Measurements from ENCODE around the gene CDKAL1.

CDKAL1 gene

DNA sequence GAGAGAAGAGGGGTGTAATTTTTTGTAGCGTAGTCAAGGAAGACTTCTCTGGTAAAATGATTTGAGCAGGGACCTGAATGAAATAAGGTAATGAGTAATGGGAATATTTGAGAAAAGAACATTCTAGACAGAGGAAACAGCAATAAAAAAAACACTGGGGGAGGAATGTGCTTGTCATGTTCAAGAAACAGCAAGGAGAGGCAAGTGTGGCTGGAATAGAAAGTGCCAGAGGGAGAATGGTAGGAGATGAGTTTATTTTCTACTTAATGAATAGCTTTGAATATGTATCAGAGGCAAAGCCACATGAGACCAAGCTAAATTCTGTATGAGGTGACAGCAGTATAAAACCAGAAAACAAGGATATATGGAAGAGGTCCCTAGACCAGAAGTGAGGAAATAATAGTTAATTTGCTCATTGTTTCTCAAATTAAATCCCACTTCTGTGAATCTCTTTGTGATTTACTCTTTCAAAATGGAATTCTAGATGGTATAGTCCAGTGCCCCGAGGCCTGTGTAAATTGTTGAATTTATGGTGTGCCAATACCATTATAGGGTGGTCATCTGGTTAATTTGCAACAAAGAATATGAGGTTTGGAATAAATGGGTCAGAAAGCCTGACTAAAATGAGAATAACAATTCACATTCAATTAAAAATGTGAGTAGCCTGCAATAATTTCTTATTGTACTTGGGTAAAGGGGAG is 170.2 kb downstream of the CDKAL1 start:
- no peak overlapping the region for H3K23ac ChIP-seq (ENCODE audit: low read length)
- H3K27me3 ChIP-seq (ENCODE audit: insufficient read depth, low read length, poor library complexity) = no peaks in the 10 kb centered on the region
- no peak overlapping the region for H3K9ac ChIP-seq (ENCODE audit: low read length)
- H3K4me2 ChIP-seq (ENCODE audit: low read length) = no peak overlapping the region
- H2BK120ac ChIP-seq (ENCODE audit: low read depth, low read length) = no peak overlapping the region
- no peaks in the 10 kb centered on the region for H3K4me1 ChIP-seq (ENCODE audit: control insufficient read depth, low read depth, low read length)
- H4K8ac ChIP-seq (ENCODE audit: low read depth, low read length) = no peak overlapping the region
- no peak overlapping the region for H3K27ac ChIP-seq (ENCODE audit: low read depth, low read length)
- no peak overlapping the region for H3K56ac ChIP-seq (ENCODE audit: low read length)
- H3K4me3 ChIP-seq (ENCODE audit: low read length) = no peak overlapping the region
- no peaks in the 10 kb centered on the region for H3K36me3 ChIP-seq (ENCODE audit: control insufficient read depth, insufficient read depth, low read length)
- no peak overlapping the region for H2AK5ac ChIP-seq (ENCODE audit: low read length)
- H2BK5ac ChIP-seq (ENCODE audit: low read length) = no peak overlapping the region
- H3K79me2 ChIP-seq (ENCODE audit: control insufficient read depth, insufficient read depth, low read length) = no peaks in the 10 kb centered on the region
- WGBS (ENCODE audit: extremely low coverage, insufficient coverage, low lambda C conversion rate) = no CpG with 5 or more reads among the region's 2 CpGs
- no peak for DNase-seq
- no peak overlapping the region for H3K4ac ChIP-seq (ENCODE audit: low read depth, low read length)
- no peak overlapping the region for H3K18ac ChIP-seq (ENCODE audit: low read length)
- no peak overlapping the region for H2BK15ac ChIP-seq (replicated peaks; ENCODE audit: low read depth)
- H4K5ac ChIP-seq (ENCODE audit: low read length) = no peak overlapping the region
- H3K79me1 ChIP-seq (ENCODE audit: low read length) = no peaks in the 10 kb centered on the region

DNA sequence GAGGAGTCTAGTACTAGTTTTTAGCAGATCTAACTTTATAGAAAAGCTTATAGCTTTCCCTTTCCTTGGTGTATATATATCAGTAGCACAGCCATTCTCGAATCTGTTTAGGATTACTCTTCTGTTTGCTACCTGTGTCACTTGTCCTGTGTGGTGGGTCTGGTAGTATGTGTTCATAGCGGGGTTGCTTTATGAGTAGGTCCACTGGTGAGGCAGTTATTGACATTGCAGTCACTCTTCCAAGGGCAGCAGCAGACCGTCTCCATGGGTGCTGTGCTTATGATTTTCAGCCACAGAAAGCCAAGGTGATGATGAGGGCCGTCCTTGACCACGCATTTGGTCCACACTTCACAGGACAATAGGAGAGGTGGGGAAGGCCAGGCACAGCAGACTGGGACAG is 171.5 kb downstream of the CDKAL1 start:
- no peak overlapping the region for H2BK5ac ChIP-seq (ENCODE audit: low read length)
- H3K27me3 ChIP-seq (ENCODE audit: insufficient read depth, low read length, poor library complexity) = no peaks in the 10 kb centered on the region
- no peak overlapping the region for H4K5ac ChIP-seq (ENCODE audit: low read length)
- no peak overlapping the region for H2AK5ac ChIP-seq (ENCODE audit: low read length)
- no peak for DNase-seq
- H3K18ac ChIP-seq (ENCODE audit: low read length) = no peak overlapping the region
- H2BK15ac ChIP-seq (replicated peaks; ENCODE audit: low read depth) = no peak overlapping the region
- H3K56ac ChIP-seq (ENCODE audit: low read length) = no peak overlapping the region
- no CpG with 5 or more reads among the region's 5 CpGs for WGBS (ENCODE audit: extremely low coverage, insufficient coverage, low lambda C conversion rate)
- no peaks in the 10 kb centered on the region for H3K36me3 ChIP-seq (ENCODE audit: control insufficient read depth, insufficient read depth, low read length)
- H3K4me3 ChIP-seq (ENCODE audit: low read length) = no peak overlapping the region
- H2BK120ac ChIP-seq (ENCODE audit: low read depth, low read length) = no peak overlapping the region
- H3K4ac ChIP-seq (ENCODE audit: low read depth, low read length) = no peak overlapping the region
- no peak overlapping the region for H4K8ac ChIP-seq (ENCODE audit: low read depth, low read length)
- H3K9ac ChIP-seq (ENCODE audit: low read length) = no peak overlapping the region
- no peak overlapping the region for H3K4me2 ChIP-seq (ENCODE audit: low read length)
- no peaks in the 10 kb centered on the region for H3K79me1 ChIP-seq (ENCODE audit: low read length)
- H3K79me2 ChIP-seq (ENCODE audit: control insufficient read depth, insufficient read depth, low read length) = no peaks in the 10 kb centered on the region
- H3K27ac ChIP-seq (ENCODE audit: low read depth, low read length) = no peak overlapping the region
- H3K23ac ChIP-seq (ENCODE audit: low read length) = no peak overlapping the region
- H3K4me1 ChIP-seq (ENCODE audit: control insufficient read depth, low read depth, low read length) = no peaks in the 10 kb centered on the region

DNA sequence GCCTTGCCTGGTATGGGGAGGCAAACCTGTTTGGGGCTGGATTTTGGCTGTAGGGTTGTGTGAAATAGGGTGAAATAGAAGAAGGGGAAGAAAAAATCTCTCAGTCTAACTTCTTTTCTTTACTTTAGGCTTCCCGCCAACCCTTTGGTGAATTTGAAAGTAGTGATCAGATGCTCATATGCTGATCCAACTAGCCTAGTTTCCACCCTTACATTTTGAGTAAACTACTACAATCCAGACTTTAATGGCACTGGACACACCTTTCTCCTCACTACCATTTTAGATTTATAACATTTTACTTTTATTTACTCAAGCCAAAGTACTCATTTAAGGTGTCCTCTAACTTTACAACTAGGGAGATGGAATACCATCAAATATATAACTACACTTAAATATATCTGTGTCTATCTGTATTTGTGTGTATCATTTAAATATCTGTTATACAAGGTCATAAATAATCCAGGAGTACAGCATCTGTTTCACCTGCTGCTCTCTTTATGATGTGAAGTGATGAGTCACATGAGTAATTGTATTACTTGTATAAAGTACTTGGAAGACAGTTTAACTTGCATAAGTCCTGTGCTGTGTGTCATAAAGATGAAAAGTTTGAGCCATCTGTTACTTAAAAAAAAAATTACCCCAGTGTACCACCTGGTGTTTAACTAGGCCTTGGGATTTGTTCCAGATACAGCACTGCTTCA is 172.1 kb downstream of the CDKAL1 start:
- no peak overlapping the region for H3K18ac ChIP-seq (ENCODE audit: low read length)
- H3K27ac ChIP-seq (ENCODE audit: low read depth, low read length) = no peak overlapping the region
- no peaks in the 10 kb centered on the region for H3K27me3 ChIP-seq (ENCODE audit: insufficient read depth, low read length, poor library complexity)
- H3K79me2 ChIP-seq (ENCODE audit: control insufficient read depth, insufficient read depth, low read length) = no peaks in the 10 kb centered on the region
- H3K4me2 ChIP-seq (ENCODE audit: low read length) = no peak overlapping the region
- H3K36me3 ChIP-seq (ENCODE audit: control insufficient read depth, insufficient read depth, low read length) = no peaks in the 10 kb centered on the region
- WGBS (ENCODE audit: extremely low coverage, insufficient coverage, low lambda C conversion rate) = no CpG with 5 or more reads among the region's 1 CpG
- no peak overlapping the region for H2BK5ac ChIP-seq (ENCODE audit: low read length)
- no peak for DNase-seq
- no peak overlapping the region for H3K56ac ChIP-seq (ENCODE audit: low read length)
- H3K9ac ChIP-seq (ENCODE audit: low read length) = no peak overlapping the region
- H2BK15ac ChIP-seq (replicated peaks; ENCODE audit: low read depth) = no peak overlapping the region
- H3K4ac ChIP-seq (ENCODE audit: low read depth, low read length) = no peak overlapping the region
- no peaks in the 10 kb centered on the region for H3K4me1 ChIP-seq (ENCODE audit: control insufficient read depth, low read depth, low read length)
- no peak overlapping the region for H4K5ac ChIP-seq (ENCODE audit: low read length)
- no peak overlapping the region for H3K4me3 ChIP-seq (ENCODE audit: low read length)
- H3K23ac ChIP-seq (ENCODE audit: low read length) = no peak overlapping the region
- no peaks in the 10 kb centered on the region for H3K79me1 ChIP-seq (ENCODE audit: low read length)
- H2BK120ac ChIP-seq (ENCODE audit: low read depth, low read length) = no peak overlapping the region
- H2AK5ac ChIP-seq (ENCODE audit: low read length) = no peak overlapping the region
- H4K8ac ChIP-seq (ENCODE audit: low read depth, low read length) = no peak overlapping the region

DNA sequence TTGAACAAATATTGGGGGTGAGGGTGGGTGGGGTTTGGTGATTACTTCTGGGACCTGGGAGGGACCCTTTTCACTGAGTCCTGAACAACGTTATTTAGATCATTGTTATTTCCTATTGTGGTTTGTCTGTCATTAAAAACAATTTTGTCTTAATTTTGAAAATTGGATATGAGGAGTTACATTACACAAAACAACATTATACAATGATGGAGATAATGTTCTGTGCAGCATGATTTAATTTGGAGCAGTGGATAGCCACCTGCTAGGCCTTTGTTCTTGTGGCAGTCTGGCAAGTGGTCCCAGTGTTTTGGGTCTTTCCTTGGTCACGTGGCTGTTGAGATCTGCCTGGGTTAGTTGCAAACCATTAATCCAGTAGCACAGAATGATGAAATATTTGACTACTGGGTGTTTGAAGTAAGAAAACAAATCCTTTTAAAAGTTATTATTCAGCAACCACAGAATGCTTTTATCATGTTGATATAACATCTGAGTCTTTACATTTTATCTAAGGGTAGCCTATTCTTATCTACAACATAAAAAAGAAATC is 172.8 kb downstream of the CDKAL1 start:
- Histone ChIP-seq H3K79me1 (ENCODE audit: low read length) (no peaks in the 10 kb centered on the region), H2AK5ac (ENCODE audit: low read length) (no peak overlapping the region), H4K8ac (ENCODE audit: low read depth, low read length) (no peak overlapping the region), H3K18ac (ENCODE audit: low read length) (no peak overlapping the region), H3K4me2 (ENCODE audit: low read length) (no peak overlapping the region), H3K27me3 (ENCODE audit: insufficient read depth, low read length, poor library complexity) (no peaks in the 10 kb centered on the region), H2BK15ac (replicated peaks; ENCODE audit: low read depth) (no peak overlapping the region), H3K4me3 (ENCODE audit: low read length) (no peak overlapping the region), H2BK120ac (ENCODE audit: low read depth, low read length) (no peak overlapping the region), H3K79me2 (ENCODE audit: control insufficient read depth, insufficient read depth, low read length) (no peaks in the 10 kb centered on the region), H3K4me1 (ENCODE audit: control insufficient read depth, low read depth, low read length) (peaks cover 4% of the 10 kb centered on the region), H3K27ac (ENCODE audit: low read depth, low read length) (no peak overlapping the region), H4K5ac (ENCODE audit: low read length) (no peak overlapping the region), H3K23ac (ENCODE audit: low read length) (no peak overlapping the region), H3K56ac (ENCODE audit: low read length) (no peak overlapping the region), H3K4ac (ENCODE audit: low read depth, low read length) (no peak overlapping the region), H2BK5ac (ENCODE audit: low read length) (no peak overlapping the region), H3K9ac (ENCODE audit: low read length) (no peak overlapping the region), H3K36me3 (ENCODE audit: control insufficient read depth, insufficient read depth, low read length) (no peaks in the 10 kb centered on the region)
- DNase-seq = no peak
- no CpG with 5 or more reads among the region's 2 CpGs for WGBS (ENCODE audit: extremely low coverage, insufficient coverage, low lambda C conversion rate)

DNA sequence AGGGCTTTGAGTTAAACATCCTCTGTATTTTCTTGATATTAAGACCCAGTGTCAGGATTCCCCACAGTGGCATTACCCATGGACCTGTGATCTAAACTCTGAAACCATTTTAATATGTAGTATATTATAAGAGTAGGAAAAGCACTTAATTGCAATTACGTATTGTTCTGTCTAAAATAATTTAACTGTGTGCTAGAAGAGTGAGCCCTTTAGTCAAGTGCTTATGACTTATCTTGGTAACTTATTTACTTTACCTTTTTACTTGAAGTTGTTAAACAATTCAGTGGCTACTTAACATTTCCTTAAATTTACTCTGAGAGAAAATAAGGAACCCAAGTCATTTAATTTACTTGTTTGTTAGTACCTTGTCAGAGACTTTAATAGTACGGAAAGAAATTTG is 173.6 kb downstream of the CDKAL1 start:
- H2BK5ac ChIP-seq (ENCODE audit: low read length) = no peak overlapping the region
- peaks cover 6% of the 10 kb centered on the region for H3K4me1 ChIP-seq (ENCODE audit: control insufficient read depth, low read depth, low read length)
- no peak overlapping the region for H2BK15ac ChIP-seq (replicated peaks; ENCODE audit: low read depth)
- no peaks in the 10 kb centered on the region for H3K79me1 ChIP-seq (ENCODE audit: low read length)
- no peak overlapping the region for H4K8ac ChIP-seq (ENCODE audit: low read depth, low read length)
- no peak overlapping the region for H3K4ac ChIP-seq (ENCODE audit: low read depth, low read length)
- H3K27ac ChIP-seq (ENCODE audit: low read depth, low read length) = no peak overlapping the region
- H3K27me3 ChIP-seq (ENCODE audit: insufficient read depth, low read length, poor library complexity) = no peaks in the 10 kb centered on the region
- H3K23ac ChIP-seq (ENCODE audit: low read length) = no peak overlapping the region
- no peak overlapping the region for H3K4me3 ChIP-seq (ENCODE audit: low read length)
- no peak overlapping the region for H4K5ac ChIP-seq (ENCODE audit: low read length)
- no peak overlapping the region for H3K9ac ChIP-seq (ENCODE audit: low read length)
- no peaks in the 10 kb centered on the region for H3K79me2 ChIP-seq (ENCODE audit: control insufficient read depth, insufficient read depth, low read length)
- no peak overlapping the region for H3K56ac ChIP-seq (ENCODE audit: low read length)
- whole genome bisulfite sequencing (ENCODE audit: extremely low coverage, insufficient coverage, low lambda C conversion rate) = no CpG with 5 or more reads among the region's 2 CpGs
- no peaks in the 10 kb centered on the region for H3K36me3 ChIP-seq (ENCODE audit: control insufficient read depth, insufficient read depth, low read length)
- DNase-seq = no peak
- no peak overlapping the region for H3K4me2 ChIP-seq (ENCODE audit: low read length)
- no peak overlapping the region for H2AK5ac ChIP-seq (ENCODE audit: low read length)
- H3K18ac ChIP-seq (ENCODE audit: low read length) = no peak overlapping the region
- H2BK120ac ChIP-seq (ENCODE audit: low read depth, low read length) = no peak overlapping the region
